Esophagus muscularis mucosa (tissue), 4 donors: ENCODE measurements around the gene HOXD10. TPM values are rescaled to one million over a fixed set of nuclear protein-coding genes. Genes with fewer than 3 reads are reported as not detected.

Experiments used
- DNase-seq: peaks from one replicate; pipeline ENCODE4 v3.0.0-alpha.2; 2017; ENCODE audit errors: extremely low spot score
- H3K27ac ChIP-seq, 4 donors: fragments of 200-600 bp; sonication (generic); replicated peaks in 1 of 4; 1 replicate in 3 of 4; 2 replicates in 1 of 4; pipeline ENCODE4 v1.5.1; 2016 to 2019; ENCODE audit warnings: mild to moderate bottlenecking in 1 of 4
- H3K27me3 ChIP-seq, 4 donors: fragments of 200-600 bp; sonication (generic); one replicate each; pipeline versions ENCODE4 v1.5.1 to v1.6.0; 2016 to 2019
- H3K36me3 ChIP-seq, 4 donors: fragments of 200-600 bp; sonication (generic); one replicate each; pipeline ENCODE4 v1.5.1; 2016 to 2019
- H3K4me1 ChIP-seq, 4 donors: fragments of 200-600 bp; sonication (generic); one replicate each; pipeline ENCODE4 v1.5.1; 2016 to 2019
- H3K4me3 ChIP-seq, 4 donors: fragments of 200-600 bp; sonication (generic); 1 replicate in 2 of 4; 2 replicates in 2 of 4; pipeline ENCODE4 v1.5.1; 2016 to 2019; ENCODE audit warnings: mild to moderate bottlenecking in 4 of 4, moderate library complexity in 1 of 4
- H3K9me3 ChIP-seq, 4 donors: fragments of 200-600 bp; sonication (generic); 1 replicate in 3 of 4; 2 replicates in 1 of 4; pipeline ENCODE4 v1.5.1; 2016 to 2019
- CTCF ChIP-seq, 3 experiments: fragments of 200-600 bp in 2 of 3; fragments of 450-650 bp in 1 of 3; sonication (generic) in 2 of 3; IDR thresholded peaks; one replicate each; pipeline ENCODE4 v1.5.1; 2017 to 2019; ENCODE audit warnings: antibody characterized with exemption in 3 of 3, mild to moderate bottlenecking in 2 of 3, moderate library complexity in 1 of 3
- EP300 ChIP-seq: sonication (generic); formaldehyde crosslinking; IDR thresholded peaks from one replicate; pipeline ENCODE4 v1.6.1; 2017; ENCODE audit warnings: antibody characterized with exemption
- POLR2A ChIP-seq: fragments of 450-650 bp; IDR thresholded peaks from one replicate; pipeline ENCODE4 v1.6.1; 2017; ENCODE audit warnings: antibody characterized with exemption, moderate library complexity, mild to moderate bottlenecking, low read depth
- POLR2AphosphoS5 ChIP-seq, 2 donors: sonication (generic); formaldehyde crosslinking; IDR thresholded peaks; one replicate each; pipeline ENCODE4 v1.6.1; 2017; ENCODE audit warnings: antibody characterized with exemption in 2 of 2
- WGBS: methylation state at CpG from one replicate; pipeline ENCODE4 v1.1.5; 2018; 5-methylcytosine and 5-hydroxymethylcytosine counted together
- intact Hi-C: fragments of 100-400 bp; cut with DNase I; formaldehyde crosslinking; loops from one replicate; pipeline ENCODE4 v1.15.1; 2023
- total RNA-seq, 4 donors: library from RNA; depleted of rRNA; stranded (reverse); fragments of >200 nt; gene quantifications; one replicate each; pipeline versions ENCODE4 v1.1.0 to v1.2.1, GENCODE V29; 2016

The HOXD10 gene
- total RNA-seq, 4 donors from 2014 or later: 0.42 to 0.50 TPM; not detected in 2

GRCh38 chr2:176085120-176085788, 31.3 kb upstream of the HOXD10 start:
- 5% methylated on average over 29 of the region's 40 CpGs for WGBS
- no peak for DNase-seq
- H3K4me3 ChIP-seq: no peak overlapping the region
- peaks cover 24 to 63% (median 57%) of the 10 kb centered on the region in 4 donors for H3K4me1 ChIP-seq
- intact Hi-C loops: loop anchor here (10.0 kb wide), 1 partner anchor 1750 kb away; the partner anchor contains the start of gene SP9
- TF ChIP-seq POLR2A (no peak), POLR2AphosphoS5 (IDR thresholded peaks at IDR 0.05) (no peak), EP300 (no peak), CTCF (IDR thresholded peaks at IDR 0.05) (no peak)
- H3K27me3 ChIP-seq: peaks cover 5 to 100% (median 95%) of the 10 kb centered on the region in 4 donors
- no peaks in the 10 kb centered on the region for H3K36me3 ChIP-seq
- H3K27ac ChIP-seq: no peak overlapping the region
- peaks cover 0 to 3% (median 0%) of the 10 kb centered on the region in 4 donors for H3K9me3 ChIP-seq

- Histone ChIP-seq H3K4me1 (peaks cover 20 to 57% (median 48%) of the 10 kb centered on the region in 4 donors), H3K36me3 (no peaks in the 10 kb centered on the region), H3K27ac (no peak overlapping the region), H3K4me3 (no peak overlapping the region), H3K27me3 (peaks cover 5 to 100% (median 91%) of the 10 kb centered on the region in 4 donors), H3K9me3 (peaks cover 0 to 3% (median 0%) of the 10 kb centered on the region in 4 donors)
- intact Hi-C loops: loop anchor here (10.0 kb wide), 1 partner anchor 1751 kb away; the partner anchor contains the start of gene SP9
- no peak for DNase-seq
- TF ChIP-seq EP300 (no peak), POLR2AphosphoS5 (IDR thresholded peaks at IDR 0.05) (no peak), CTCF (IDR thresholded peaks at IDR 0.05) (peak in 2 of 3 experiments; percentile 18 to 32), POLR2A (no peak)
- WGBS: 5% methylated on average over 34 of the region's 46 CpGs
These were observed 30.5 kb upstream of the HOXD10 start for GRCh38 chr2:176085861-176086771.

GRCh38 chr2:176087330-176088047, 29.1 kb upstream of the HOXD10 start:
- no peaks in the 10 kb centered on the region for H3K36me3 ChIP-seq
- no peaks in the 10 kb centered on the region for H3K9me3 ChIP-seq
- H3K4me3 ChIP-seq: peak overlapping the region in 3 of 4 donors; percentile 32 to 52 (median 37)
- TF ChIP-seq EP300 (no peak), POLR2A (no peak)
- WGBS: 34% methylated on average over 28 of the region's 29 CpGs
- no peak overlapping the region for H3K27ac ChIP-seq
- H3K4me1 ChIP-seq: peaks cover 20 to 54% (median 52%) of the 10 kb centered on the region in 4 donors
- intact Hi-C loops: loop anchor here (10.0 kb wide), 1 partner anchor 1753 kb away; the partner anchor contains the start of gene SP9
- H3K27me3 ChIP-seq: peaks cover 5 to 100% (median 90%) of the 10 kb centered on the region in 4 donors
- DNase-seq: no peak

GRCh38 chr2:176088048-176088936, 28.3 kb upstream of the HOXD10 start:
- Histone ChIP-seq H3K9me3 (no peaks in the 10 kb centered on the region), H3K4me3 (peak overlapping the region; percentile 24 to 52 (median 34)), H3K4me1 (peaks cover 19 to 55% (median 53%) of the 10 kb centered on the region in 4 donors), H3K27ac (no peak overlapping the region), H3K36me3 (no peaks in the 10 kb centered on the region), H3K27me3 (peaks cover 8 to 100% (median 89%) of the 10 kb centered on the region in 4 donors)
- no peak for DNase-seq
- intact Hi-C loops: loop anchor here (10.0 kb wide), 1 partner anchor 1753 kb away; the partner anchor contains the start of gene SP9
- TF ChIP-seq CTCF (IDR thresholded peaks at IDR 0.05) (peak; percentile 56 to 84 (median 60)), POLR2A (no peak), POLR2AphosphoS5 (IDR thresholded peaks at IDR 0.05) (peak in 1 of 2 donors; percentile 15)
- WGBS: 5% methylated on average over 28 of the region's 49 CpGs
